GM21390 (cell line): ENCODE results near the gene MYOZ2.
A peak's percentile ranks its signal among the peaks of the same experiment; 100 is the strongest.

Source experiments
- ATAC-seq: cut with Tn5 transposase; IDR thresholded peaks from one replicate; pipeline ENCODE4 v1.9.1; 2021; ENCODE audit not compliant: unreplicated experiment

Gene MYOZ2

DNA sequence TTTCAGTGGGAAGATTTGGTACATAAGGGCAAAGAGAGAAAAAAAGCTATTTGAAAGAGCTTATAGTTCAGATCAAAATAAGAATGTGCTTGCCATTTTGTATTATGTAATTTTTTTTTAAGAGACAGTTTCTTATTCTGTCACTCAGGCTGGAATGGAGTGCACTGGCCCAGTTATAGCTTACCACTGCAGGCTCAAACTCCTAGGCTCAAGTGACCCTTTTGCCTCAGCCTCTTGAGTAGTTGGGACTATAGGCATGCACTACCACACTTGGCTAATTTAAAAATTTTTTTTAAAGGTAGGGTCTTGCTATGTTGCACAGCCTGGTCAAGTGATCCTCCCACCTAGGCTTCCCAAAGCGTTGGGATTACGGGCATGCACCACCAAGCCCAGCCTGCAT is 54.7 kb downstream of the MYOZ2 start:
- ATAC-seq: no peak

GRCh38 chr4:119191505-119191904 is 55.9 kb downstream of the MYOZ2 start:
- ATAC-seq: no peak

DNA sequence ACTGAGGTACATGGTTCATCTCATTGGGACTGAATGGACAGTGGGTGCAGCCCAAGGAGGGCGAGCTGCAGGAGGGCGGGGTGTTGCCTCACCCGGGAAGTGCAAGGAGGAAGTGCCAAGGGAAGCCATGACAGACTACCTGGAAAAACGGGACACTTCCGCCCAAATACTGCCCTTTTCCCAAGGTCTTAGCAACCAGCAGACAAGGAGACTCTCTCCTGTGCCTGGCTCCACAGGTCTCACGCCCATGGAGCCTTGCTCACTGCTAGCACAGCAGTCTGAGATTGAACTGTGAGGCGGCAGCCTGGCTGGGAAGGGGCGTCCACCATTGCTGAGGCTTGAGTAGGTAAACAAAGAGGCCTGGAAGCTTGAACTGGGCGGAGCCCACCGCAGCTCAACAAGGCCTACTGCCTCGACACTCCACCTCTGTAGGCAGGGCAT is 62.2 kb downstream of the MYOZ2 start:
- ATAC-seq: no peak

DNA sequence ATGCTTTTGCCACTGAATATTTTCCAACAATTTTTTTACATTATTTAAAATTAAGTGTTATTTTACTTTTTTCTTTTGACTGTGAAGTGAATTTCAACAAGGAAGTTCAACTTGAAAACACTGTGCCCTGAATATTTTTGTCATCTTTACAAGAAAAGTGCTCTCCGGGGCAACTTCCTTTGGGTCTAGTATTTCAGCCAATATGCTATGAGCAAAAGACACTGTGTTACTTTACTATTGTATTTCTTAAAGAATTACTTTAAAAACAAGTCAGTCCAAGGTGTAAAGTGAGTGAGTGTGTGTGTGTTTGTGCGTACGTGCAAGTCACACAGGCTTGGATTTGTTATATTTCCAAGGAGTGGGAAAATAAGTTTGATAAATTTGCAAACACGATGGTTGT is 69.3 kb downstream of the MYOZ2 start:
- ATAC-seq: no peak

DNA sequence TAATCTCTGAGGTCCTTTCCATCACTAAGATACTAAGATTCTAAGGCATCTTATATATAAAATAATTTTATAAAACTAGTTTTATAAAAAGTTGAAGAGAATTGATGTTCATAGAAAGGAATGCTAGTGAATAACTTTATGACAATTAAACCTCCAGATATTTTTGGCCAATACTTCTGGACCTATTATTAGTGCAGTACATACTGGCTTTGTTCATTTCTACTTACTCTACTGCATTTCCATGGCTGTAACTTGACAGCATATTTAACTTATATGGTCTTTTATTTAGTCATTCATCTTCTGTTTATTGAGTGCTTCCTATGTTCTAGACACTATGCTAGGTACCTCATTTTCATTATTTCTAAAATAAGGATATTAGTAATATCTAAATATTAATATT is 70.1 kb downstream of the MYOZ2 start:
- no peak for ATAC-seq

DNA sequence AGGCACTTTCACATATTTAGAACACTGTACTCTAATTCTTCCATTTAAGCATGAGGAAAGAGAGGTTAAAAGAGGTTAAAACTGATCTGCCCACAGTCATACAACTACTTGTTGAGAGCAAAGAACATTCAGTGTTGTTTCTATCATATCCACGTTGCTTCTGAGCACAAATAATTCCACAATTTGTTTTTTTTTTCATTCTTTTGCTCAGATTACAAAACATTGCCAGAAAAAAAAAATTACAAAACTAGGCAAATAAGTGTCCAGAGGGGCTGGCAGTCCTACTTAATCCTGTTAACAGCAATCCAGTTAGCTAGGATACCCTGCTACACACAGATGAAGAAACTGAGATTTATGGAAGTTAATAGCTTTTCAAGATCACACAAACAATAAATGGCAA is 70.5 kb downstream of the MYOZ2 start:
- no peak for ATAC-seq

- ATAC-seq: no peak
Measured at GRCh38 chr4:119207051-119207450, 71.4 kb downstream of the MYOZ2 start.

- ATAC-seq: no peak
Measured at GRCh38 chr4:119209077-119209476, 73.4 kb downstream of the MYOZ2 start.

- ATAC-seq: no peak
Measured at GRCh38 chr4:119209586-119209985, 74.0 kb downstream of the MYOZ2 start.

GRCh38 chr4:119210775-119211174 is 75.1 kb downstream of the MYOZ2 start:
- ATAC-seq: no peak

DNA sequence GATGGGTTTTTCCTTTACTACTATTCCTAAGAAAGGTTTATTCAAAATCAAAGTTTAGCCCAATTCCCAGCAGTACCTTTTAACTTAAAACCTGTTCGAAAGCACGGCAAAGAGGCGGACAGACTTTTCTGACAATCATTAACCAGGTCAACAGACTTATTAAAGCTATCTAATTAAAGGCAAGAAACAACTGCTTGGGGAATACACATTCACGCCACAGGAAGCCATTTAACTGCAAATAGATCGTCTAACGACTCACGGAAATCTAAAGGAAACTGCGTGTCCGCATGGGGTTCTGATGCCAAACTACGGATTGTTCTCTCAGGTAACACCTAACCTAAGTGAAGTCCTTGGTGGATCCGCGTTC is 76.2 kb downstream of the MYOZ2 start:
- ATAC-seq: peak; percentile 9

- ATAC-seq: peak; percentile 91
Measured at GRCh38 chr4:119212234-119212963, 76.8 kb downstream of the MYOZ2 start, which contains the start of gene USP53. Gene USP53 (plus strand): TSS chr4:119212713. CDS start chr4:119239760, 27,047 bp downstream.

- peak; percentile 51 for ATAC-seq
Measured at GRCh38 chr4:119212964-119213606, 77.5 kb downstream of the MYOZ2 start.

GRCh38 chr4:119218093-119218492 is 82.5 kb downstream of the MYOZ2 start:
- ATAC-seq: no peak

DNA sequence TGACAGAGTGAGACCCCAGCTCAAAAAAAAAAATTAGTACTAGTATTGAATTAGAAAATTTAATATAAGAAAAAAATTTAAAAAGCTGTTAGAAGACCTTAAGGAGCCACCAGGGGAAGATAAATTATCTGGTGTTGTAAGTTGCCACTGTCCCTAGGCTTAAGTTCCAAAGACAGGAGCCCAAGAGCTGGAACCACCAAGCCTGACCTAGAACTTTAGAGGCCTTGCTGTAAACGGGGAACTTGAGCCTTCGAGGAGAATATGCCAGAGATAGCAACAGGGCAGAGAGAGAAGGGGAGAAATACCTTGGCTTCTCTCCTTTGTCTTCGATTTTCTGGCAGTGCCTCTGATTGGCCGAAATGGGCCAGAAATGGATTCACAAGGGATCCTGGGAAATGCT is 85.8 kb downstream of the MYOZ2 start:
- ATAC-seq: no peak

- no peak for ATAC-seq
Measured at GRCh38 chr4:119227690-119228089, 92.1 kb downstream of the MYOZ2 start.

DNA sequence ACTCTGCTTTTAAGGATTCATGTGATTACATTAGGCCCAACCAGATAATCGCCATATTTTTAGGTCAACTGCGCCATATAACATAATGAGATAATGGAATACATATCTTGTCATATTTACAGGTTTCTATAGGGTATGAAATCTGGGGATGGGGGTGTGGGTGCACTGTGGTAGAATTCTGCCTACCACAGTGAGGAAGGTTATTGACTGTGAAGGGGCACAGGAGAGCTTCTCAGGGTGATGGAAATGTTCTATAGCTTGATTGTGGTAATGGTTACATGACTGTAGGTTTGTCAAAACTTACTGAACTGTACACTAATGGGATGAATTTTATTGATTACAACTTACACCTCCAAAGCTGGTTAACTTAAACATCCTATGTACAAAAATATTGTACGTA is 92.8 kb downstream of the MYOZ2 start:
- no peak for ATAC-seq

DNA sequence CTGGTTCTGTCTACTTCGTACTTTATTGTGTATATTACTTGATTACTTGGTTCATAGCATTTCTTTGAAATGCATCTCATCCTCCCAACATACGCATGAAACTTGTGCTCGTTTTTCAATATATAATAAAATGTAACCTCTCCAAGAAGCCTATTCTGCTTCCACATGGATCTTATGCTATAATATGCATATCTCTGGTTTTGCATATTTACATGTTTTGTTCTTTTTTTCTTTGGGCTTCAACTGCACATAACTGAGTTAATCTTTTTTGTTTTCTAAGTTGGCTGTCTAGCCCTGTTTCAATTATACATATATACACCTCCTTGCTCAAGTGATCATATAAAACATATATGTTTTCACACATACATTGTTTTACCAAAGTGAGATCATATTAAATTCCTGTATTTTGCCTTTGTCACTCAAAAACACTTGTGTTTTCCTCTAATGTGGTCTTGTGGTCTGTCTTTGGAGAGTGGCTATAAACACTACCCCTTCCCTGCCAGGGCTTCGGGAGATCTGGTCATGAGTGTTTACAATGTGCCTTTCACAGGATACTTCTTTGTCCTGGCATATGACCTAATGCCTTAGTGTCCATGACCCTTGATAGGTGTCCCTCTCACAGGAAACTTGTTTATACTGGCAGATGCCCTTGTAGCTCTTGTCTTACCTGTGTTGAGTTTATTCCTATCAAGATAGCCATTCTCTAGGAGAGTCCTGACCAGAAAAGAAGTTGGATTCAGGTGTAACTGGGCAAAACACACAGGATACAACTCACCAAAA is 94.5 kb downstream of the MYOZ2 start:
- ATAC-seq: no peak

GRCh38 chr4:119231491-119231890 is 95.9 kb downstream of the MYOZ2 start:
- ATAC-seq: no peak

GRCh38 chr4:119232286-119232685 is 96.7 kb downstream of the MYOZ2 start:
- no peak for ATAC-seq

DNA sequence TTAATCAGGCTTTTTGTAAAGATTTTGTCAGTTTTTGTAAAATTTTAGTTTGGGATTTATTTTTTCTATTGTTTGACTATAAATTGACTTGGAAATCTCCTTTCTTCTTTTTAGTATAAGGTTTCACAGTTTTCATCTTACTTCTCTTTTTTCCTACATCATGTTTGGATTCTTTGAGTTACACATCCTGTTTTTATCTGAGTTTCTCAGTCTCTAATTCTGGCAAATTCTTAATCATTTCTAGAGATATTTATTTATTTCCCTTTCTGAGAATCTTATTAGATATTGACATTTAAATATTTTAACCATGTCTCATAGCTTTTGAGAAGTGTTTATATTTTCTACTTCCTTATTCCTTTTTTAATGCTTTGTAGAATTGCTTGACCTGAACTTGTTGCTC is 97.6 kb downstream of the MYOZ2 start:
- ATAC-seq: no peak

DNA sequence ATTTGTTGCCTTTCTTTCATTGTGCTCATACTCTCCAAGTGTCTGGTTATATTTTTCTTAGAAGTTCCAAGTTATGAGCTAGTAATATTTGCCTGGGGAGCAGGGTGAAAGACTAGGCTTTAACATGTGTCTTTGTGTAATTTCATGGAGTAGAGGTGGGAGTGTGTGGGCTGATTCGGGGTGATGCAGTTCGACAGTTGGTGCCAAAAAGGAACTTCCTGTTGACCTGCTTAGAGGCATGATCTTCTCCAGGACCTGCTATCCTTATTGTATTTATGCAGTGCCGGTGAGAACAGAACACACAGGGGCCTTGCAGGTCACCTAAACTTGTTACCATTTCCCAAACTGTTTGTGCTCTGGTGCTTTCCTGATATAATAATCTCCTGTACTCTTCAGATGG is 98.1 kb downstream of the MYOZ2 start:
- ATAC-seq: no peak
